ES-I3 (cell line): Measurements from ENCODE around the gene MAPK9.
A peak's percentile ranks its signal among the peaks of the same experiment; 100 is the strongest.
"Not testable (repeated sequence)": the region's sequence is repeated elsewhere in the genome, so short reads cannot be mapped to it uniquely, and the experiment has no call there.

ENCODE experiments used
- H3K36me3 ChIP-seq: 2 replicates; pipeline ENCODE4 v1.6.1; 2013; ENCODE audit warnings: mild to moderate bottlenecking, low read length, control low read depth, moderate library complexity; ENCODE audit not compliant: insufficient read depth
- H3K4me1 ChIP-seq: 2 replicates; pipeline ENCODE4 v1.6.1; 2013; ENCODE audit warnings: mild to moderate bottlenecking, control low read depth, low read length; ENCODE audit not compliant: insufficient read depth
- H3K9ac ChIP-seq: 2 replicates; pipeline ENCODE4 v1.6.1; 2013; ENCODE audit warnings: low read depth, mild to moderate bottlenecking, low read length, moderate library complexity
- H3K9me3 ChIP-seq: 2 replicates; pipeline ENCODE4 v1.6.1; 2013; ENCODE audit warnings: mild to moderate bottlenecking, low read length, moderate library complexity; ENCODE audit not compliant: control insufficient read depth, insufficient read depth

MAPK9 gene

DNA sequence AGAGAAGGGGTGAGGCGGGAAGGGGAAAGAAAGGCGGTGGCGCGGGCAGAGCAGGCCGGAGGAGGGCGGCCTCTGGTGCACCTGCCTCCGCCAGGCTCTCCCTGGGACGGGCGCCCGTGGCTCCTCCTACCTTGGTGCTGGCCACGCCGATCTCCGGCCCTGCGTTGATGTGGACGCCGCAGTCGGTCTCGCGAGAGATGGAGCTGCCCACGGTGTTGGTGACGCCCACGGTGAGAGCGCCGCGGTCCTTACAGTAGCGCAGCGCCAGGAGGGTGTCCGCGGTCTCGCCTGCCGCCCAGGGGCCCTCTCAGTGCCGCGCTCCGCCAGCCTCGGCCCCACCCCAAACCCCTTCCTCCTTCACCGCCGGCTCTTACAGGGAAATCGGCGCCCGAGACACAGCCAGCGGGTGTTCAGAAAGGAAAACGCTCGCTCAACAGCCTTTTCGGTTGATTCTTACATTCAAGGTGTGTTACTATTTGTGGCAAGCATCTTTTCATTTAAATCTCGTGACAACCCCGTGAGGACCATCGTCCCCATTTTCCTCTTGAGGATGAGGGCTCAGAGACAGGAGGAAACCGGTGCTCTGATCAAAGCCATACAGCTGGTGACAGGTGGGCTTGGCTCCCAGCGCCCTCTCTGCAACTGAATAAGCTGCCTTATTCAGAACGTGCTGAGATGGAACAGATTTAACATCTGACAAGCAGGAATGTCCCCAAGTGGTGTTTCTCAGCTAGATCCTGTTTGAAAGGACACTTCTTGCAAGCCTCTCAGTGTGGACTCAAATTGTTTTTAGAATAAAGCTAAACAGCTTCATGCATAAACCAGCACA is 22.0 kb upstream of the MAPK9 start:
- H3K9ac ChIP-seq, result peak overlapping the region; percentile 37; the same call in 1 of the 2 replicates

DNA sequence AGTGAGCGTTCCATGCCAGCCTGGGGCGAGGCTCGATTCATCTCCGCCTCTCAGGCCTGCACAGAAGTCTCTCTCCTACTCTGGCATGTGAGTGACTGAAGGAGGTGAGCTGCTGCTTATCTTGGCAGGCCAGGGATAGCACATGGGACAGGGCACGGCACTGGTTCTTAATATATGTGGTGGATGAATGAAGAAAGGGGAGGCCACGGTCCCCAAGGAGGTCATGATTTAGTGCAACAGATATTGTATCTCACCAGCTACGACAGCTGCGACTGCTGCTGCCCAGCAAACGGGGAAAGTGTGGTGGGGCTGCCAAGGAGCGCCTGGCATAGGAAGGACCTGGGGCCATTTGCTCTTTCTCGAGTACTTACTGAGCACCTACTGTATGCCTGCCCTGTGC is 19.3 kb upstream of the MAPK9 start:
- Histone ChIP-seq H3K4me1 (peaks cover 7% of the 10 kb centered on the region; the same call in 1 of the 2 replicates), H3K36me3 (peaks cover 17% of the 10 kb centered on the region; the same call in 1 of the 2 replicates), H3K9me3 (no peaks in the 10 kb centered on the region), H3K9ac (no peak overlapping the region)

More for the DNA sequence above, 22.0 kb upstream of the MAPK9 start:
- Histone ChIP-seq H3K9me3 (no peaks in the 10 kb centered on the region), H3K36me3 (peaks cover 15% of the 10 kb centered on the region; the same call in 1 of the 2 replicates), H3K4me1 (peaks cover 7% of the 10 kb centered on the region; the same call in 1 of the 2 replicates)

DNA sequence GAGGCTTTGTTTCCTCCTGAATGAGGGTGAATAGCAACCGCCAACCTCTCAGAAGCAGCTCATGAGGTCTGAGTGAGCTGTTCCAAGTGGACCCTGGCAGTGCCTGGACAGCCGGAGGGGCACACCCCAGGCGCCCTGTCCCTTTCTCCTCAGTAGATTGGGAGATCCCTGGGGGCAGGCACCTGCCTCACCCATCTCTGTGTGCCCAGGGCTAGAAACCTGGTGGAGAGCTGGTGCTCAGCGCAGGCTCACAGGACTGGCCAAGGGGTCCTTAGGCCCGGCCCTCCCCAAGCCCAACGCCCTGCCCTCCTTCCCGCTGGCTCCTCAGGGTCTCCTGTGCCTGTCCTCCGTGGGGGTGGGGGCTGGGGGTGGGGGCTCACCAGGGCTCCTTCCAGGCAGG is 14.9 kb upstream of the MAPK9 start:
- no peaks in the 10 kb centered on the region for H3K4me1 ChIP-seq
- no peak overlapping the region for H3K9ac ChIP-seq
- peaks cover 34% of the 10 kb centered on the region for H3K36me3 ChIP-seq
- no peaks in the 10 kb centered on the region for H3K9me3 ChIP-seq

DNA sequence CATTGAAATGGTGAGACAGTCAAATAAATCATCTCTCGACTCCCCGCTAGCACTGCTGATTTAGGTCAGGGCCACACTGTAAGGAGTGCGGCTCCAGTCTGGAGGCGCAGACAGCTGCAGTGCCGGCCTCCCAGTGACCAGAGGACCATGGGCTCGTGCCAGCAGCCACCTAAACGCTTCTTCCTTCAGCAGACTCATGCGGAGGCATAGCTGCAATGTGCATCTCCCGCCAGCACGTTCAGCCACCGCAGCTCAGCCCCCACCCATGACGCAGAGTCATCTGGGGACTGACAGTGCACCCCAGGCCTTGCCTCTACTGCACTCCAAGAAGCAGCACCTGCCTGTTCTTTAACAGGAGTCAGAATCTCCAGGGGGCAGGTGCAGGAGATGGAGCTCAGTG is 13.6 kb upstream of the MAPK9 start:
- Histone ChIP-seq H3K9ac (no peak overlapping the region), H3K36me3 (peaks cover 38% of the 10 kb centered on the region), H3K9me3 (no peaks in the 10 kb centered on the region), H3K4me1 (no peaks in the 10 kb centered on the region)

DNA sequence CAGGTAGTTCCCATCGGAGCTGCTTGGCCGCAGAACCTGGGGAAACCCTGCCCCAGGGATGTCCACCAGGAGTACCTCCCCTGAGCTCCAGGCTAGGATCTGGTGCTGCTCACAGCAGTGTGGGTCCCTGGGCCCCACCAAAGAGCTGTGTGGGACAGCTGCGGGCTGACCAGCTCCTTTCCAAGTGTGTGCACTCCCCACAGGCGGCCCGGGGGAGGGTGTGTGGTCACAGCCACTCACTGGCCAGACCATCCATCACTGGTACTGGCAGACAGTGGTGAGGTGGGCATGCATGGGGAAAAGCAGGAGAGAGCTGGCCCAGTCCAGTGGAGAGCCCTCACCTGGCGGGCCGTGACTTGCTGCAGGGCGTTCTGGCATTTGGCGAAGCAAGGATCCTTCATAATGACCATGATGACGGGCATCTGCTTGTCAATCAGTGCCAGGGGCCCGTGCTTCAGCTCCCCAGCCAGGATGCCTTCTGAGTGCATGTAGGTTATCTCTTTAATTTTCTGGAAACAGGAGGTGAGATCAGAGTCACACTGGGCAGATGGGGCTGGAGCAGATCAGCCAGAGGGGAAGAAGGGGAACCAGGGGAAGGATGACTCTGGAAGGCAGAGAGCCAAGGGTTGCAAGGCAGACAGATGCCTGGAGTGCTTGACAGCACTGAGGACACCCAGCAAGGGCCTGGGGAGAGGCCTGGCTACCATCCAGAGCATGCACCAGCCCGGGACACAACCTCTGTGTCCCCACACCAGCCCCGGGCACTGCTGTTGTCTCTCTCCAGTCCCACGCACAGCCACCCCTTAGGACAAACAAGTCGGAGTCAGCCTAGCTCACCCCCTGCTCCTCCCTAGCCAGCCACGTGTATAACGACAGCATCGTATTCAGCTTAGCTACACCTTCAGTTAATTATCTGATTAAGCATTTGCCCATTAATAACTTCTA is 12.8 kb upstream of the MAPK9 start:
- no peaks in the 10 kb centered on the region for H3K4me1 ChIP-seq
- H3K9ac ChIP-seq, result no peak overlapping the region
- H3K36me3 ChIP-seq, result peaks cover 37% of the 10 kb centered on the region
- H3K9me3 ChIP-seq, result no peaks in the 10 kb centered on the region

DNA sequence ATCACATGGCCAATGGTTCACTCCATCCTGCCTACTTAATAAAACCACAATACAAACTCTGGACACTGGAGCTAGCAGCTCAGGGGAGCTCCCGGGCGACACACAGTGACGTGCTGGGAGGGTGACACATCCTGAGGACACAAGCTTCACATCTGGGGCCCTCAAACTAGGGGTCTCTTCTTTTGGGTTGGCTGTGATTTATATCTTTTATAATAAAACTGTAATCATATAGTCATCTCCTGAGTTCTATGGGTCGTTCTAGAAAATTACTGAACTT is 12.1 kb upstream of the MAPK9 start:
- no peaks in the 10 kb centered on the region for H3K9me3 ChIP-seq
- H3K9ac ChIP-seq, result no peak overlapping the region
- H3K4me1 ChIP-seq, result no peaks in the 10 kb centered on the region
- H3K36me3 ChIP-seq, result peaks cover 37% of the 10 kb centered on the region

DNA sequence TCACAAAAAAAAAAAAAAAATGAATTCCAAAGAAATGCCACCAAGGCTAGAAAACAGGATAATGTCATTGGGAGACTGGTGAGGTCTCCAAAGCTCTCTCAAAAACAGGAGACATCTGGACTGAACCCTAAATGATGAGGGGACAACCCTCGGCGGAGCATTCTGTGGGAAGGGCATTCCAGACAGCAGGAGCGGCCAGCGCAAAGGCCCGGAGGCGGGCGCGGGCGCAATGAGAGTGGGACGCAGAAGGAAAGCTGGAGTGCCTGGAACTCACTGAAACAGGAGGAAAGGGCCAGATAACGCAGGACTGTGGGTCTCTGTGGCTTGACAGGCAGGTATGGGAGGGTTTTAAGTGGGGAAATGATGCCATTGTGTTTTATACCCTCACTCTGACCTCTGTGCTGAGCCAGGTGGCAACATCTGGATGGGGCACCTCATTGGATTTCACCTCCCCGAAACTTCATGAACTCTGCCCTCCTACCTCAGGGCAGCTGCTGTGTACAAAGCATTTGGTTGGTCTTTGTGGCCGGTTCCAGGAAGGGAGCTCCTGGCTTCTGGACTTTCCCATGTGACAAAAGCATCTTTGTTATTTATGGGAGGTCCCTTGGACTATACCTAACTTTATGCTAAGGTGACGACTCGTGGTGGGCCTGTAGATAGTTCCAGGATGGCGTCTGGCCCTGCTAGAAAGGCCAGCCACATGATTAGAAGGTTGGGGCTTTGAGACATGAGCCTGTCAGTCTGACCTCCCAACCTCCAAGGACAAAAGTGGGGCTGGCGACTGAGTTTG is 11.5 kb upstream of the MAPK9 start:
- no peak overlapping the region for H3K9ac ChIP-seq
- peaks cover 37% of the 10 kb centered on the region for H3K36me3 ChIP-seq

DNA sequence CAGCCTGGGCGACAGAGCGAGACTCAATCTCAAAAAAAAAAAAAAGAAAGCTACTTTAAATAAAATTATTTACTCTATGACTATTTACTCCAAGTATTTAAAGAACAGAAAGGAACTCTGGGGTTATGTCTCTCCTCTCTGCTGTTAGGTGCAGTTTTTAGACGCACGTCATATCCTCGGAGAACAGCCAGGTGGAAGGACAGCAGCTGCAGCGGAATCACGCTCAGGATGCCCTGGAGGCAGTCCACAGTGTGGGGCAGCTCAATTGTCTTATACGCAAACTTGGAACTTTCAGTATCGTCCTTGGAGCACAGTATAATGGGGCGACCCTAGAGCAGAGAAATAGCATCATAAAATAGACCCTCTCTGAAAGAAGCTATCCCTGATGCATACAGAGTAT is 10.4 kb upstream of the MAPK9 start:
- Histone ChIP-seq H3K9ac (no peak overlapping the region), H3K4me1 (no peaks in the 10 kb centered on the region), H3K9me3 (no peaks in the 10 kb centered on the region), H3K36me3 (peaks cover 37% of the 10 kb centered on the region)

More for the DNA sequence above, 11.5 kb upstream of the MAPK9 start:
- H3K4me1 ChIP-seq, result no peaks in the 10 kb centered on the region
- no peaks in the 10 kb centered on the region for H3K9me3 ChIP-seq

DNA sequence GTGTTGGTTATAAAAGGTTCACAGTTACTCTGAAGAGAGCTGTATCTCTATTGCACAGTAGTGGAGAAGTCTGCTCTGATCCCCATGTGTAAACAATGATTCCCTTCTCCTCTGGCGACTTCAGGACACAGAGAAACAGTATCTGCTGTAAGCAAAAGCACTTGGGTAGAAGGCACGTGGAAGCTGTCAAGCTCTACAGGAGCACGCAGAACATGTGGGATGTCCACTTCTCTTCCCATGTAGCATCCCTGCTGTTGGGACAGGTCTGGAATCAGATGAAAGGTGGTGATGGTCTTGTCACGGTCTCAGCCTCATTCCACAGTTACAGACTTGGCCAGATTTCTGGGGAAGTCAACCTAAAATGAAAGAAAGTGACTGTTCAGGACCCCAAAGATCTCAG is 9.4 kb upstream of the MAPK9 start:
- Histone ChIP-seq H3K9me3 (no peaks in the 10 kb centered on the region), H3K9ac (no peak overlapping the region), H3K4me1 (no peaks in the 10 kb centered on the region), H3K36me3 (peaks cover 32% of the 10 kb centered on the region)

DNA sequence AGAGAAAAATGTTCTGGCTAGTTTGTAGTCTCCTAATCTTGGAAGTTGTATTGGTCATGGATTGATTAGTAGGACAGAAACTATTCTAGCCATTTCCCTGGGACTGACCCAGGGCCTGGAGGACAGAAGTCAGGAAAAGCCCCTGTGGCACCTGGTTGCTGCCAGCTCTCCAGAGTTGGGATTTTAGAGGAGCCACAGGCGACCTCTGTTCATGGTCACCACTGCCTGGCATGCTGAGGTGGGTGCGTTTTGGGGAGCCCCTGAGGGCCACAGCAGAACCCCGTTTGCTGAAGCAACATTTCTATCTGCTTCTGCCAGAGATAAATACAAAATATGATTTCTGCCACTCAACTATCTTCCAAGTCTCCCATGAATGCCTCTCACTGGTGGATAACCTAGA is 7.6 kb upstream of the MAPK9 start:
- Histone ChIP-seq H3K4me1 (peaks cover 6% of the 10 kb centered on the region; the same call in 1 of the 2 replicates), H3K9me3 (no peaks in the 10 kb centered on the region), H3K36me3 (peaks cover 30% of the 10 kb centered on the region), H3K9ac (no peak overlapping the region)

DNA sequence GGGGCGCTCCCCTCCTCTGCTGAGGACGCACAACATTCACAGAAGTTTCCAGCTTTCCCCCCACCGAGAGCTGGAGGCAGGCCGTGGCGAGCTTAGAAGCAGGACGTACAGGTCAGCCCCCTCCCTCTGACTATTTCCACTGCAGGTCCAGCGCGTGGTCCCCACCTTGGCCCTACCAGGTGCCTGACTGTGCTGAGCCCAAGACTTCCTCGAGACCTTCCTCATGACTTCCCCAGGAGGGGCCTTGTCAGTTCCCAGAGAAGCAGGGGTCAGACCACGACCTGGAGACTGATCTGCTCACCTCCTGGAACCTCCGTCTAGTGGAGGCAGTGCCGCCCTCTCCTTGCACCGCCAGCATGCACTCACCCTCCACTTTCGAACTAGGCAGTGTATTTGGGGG is 7.1 kb upstream of the MAPK9 start:
- not testable (repeated sequence) for H3K9ac ChIP-seq, H3K9me3 ChIP-seq, H3K4me1 ChIP-seq
- H3K36me3 ChIP-seq, result peaks cover 27% of the 10 kb centered on the region

DNA sequence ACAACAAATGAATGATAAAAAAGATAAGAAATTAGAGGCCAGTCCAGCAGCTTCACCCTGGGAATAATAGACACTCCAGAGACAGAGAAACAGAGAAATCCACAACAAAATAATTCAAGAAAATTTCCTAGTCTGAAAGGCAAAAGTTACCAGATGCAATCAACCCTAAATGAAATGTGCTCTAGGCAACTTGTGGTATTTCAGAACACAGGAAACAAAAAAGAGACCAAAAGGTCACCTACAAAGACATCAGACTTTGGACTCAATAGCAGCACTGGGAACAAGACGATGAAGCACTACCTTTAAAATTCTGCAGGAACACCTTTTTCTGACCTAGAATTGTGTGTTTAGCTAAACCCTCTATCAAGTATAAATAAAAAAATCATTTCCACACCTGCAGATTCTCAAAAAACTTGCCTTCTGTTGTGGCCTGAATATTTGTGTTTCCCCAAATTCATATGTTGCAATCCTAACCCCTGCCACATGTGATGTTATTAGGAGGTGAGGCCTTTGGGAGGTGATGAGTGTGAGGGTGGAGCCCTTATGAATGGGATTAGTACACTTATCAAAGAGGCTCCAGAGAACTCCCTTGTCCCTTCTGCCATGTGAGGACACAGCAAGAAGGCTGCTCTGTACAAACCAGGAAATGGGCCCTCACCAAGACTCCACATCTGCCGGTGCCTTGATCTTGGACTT is 5.9 kb upstream of the MAPK9 start:
- H3K9ac ChIP-seq, result no peak overlapping the region
- H3K36me3 ChIP-seq, result peaks cover 17% of the 10 kb centered on the region
- H3K4me1 ChIP-seq, result peaks cover 6% of the 10 kb centered on the region; the same call in 1 of the 2 replicates
- H3K9me3 ChIP-seq, result no peaks in the 10 kb centered on the region

DNA sequence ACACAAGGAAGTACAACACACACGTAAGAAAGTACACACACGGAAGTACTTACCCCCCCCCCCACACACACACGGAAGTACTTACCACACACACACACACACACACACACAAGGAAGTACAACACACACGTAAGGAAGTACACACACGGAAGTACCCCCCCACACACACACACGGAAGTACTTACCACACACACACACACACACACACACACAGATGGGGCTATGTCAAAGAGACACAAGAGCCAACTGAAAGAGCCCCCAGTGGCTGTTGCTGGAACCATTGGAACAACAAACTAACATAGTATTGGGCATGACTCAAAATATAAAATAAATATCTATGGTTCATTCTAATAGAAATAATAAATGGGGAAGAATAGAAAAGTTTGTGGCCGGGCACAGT is 4.9 kb upstream of the MAPK9 start:
- no peak overlapping the region for H3K9ac ChIP-seq
- peaks cover 6% of the 10 kb centered on the region; the same call in 1 of the 2 replicates for H3K4me1 ChIP-seq
- H3K36me3 ChIP-seq, result peaks cover 11% of the 10 kb centered on the region
- H3K9me3 ChIP-seq, result no peaks in the 10 kb centered on the region
